ENCODE measurements around the gene TSPAN11. TPM values are rescaled to one million over a fixed set of nuclear protein-coding genes. Genes with fewer than 3 reads are reported as not detected.

Gene TSPAN11
- total RNA-seq, 4 donors from 2014 or later: 0.18 to 12.4 (median 1.5) TPM

DNA sequence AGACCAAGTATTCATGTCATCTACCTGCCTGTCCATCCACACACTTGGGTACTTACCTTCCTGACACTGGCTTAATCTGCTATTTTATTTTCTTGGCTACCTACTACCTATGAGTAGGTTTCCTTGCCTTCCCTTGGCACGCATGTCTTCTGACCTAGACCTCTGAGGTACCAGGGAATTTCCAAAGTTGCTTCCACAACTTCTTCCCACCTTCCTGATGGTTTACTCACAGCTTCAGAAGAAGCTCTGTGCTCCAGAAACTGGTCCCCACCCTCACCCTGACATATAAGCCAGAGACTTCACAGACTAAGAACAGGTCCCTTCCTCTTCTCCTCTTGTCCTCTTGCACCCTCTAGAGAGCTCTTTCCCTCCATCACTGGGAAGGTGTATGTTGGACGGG is 111.4 kb downstream of the TSPAN11 start:
- no peaks in the 10 kb centered on the region for H3K27me3 ChIP-seq
- no peaks in the 10 kb centered on the region for H3K9me3 ChIP-seq
- DNase-seq: no peak
- H3K4me3 ChIP-seq: no peak overlapping the region
- H3K27ac ChIP-seq: no peak overlapping the region
- no peaks in the 10 kb centered on the region for H3K4me1 ChIP-seq
- H3K36me3 ChIP-seq: no peaks in the 10 kb centered on the region
- TF ChIP-seq, protein P1, sequence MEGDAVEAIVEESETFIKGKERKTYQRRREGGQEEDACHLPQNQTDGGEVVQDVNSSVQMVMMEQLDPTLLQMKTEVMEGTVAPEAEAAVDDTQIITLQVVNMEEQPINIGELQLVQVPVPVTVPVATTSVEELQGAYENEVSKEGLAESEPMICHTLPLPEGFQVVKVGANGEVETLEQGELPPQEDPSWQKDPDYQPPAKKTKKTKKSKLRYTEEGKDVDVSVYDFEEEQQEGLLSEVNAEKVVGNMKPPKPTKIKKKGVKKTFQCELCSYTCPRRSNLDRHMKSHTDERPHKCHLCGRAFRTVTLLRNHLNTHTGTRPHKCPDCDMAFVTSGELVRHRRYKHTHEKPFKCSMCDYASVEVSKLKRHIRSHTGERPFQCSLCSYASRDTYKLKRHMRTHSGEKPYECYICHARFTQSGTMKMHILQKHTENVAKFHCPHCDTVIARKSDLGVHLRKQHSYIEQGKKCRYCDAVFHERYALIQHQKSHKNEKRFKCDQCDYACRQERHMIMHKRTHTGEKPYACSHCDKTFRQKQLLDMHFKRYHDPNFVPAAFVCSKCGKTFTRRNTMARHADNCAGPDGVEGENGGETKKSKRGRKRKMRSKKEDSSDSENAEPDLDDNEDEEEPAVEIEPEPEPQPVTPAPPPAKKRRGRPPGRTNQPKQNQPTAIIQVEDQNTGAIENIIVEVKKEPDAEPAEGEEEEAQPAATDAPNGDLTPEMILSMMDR (IDR thresholded peaks at IDR 0.05): no peak
- no peak for TF ChIP-seq POLR2A (IDR thresholded peaks at IDR 0.05)

DNA sequence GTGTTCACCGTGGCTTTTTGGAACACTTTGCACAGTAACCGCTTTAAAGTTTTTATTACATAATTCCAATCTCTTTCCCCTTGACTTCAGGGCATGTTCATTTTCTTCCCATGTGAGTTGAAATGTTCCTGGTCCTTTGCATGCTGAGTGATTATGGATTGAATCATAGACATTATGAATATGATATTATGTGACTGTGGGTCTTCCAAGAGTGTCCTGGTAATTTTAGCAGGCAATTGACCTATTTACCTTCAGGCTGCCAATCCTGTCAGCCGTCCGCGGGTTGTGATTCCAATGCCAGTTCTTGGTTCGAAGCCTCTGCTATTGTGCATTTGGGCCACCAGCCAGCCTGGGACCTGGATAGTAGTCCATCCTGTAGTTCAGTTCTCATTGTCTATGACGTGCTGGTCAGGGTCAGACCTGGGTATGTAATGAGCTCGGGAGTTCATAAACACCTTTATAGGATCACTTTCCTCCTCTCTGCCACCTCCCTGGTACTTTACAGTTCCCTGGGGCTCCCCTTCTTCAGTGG is 114.6 kb downstream of the TSPAN11 start:
- Histone ChIP-seq H3K27ac (no peak overlapping the region), H3K4me1 (no peaks in the 10 kb centered on the region), H3K36me3 (no peaks in the 10 kb centered on the region), H3K27me3 (no peaks in the 10 kb centered on the region), H3K4me3 (no peak overlapping the region), H3K9me3 (no peaks in the 10 kb centered on the region)
- no peak for DNase-seq
- TF ChIP-seq, protein P1 (IDR thresholded peaks at IDR 0.05): no peak
- TF ChIP-seq POLR2A (IDR thresholded peaks at IDR 0.05): no peak

Other genes with a start within 250 kb of the TSPAN11 start
- 10 to 100 TPM; 40.1 to 65.2 (median 59.3) TPM for gene IPO8, start 230.9 kb upstream of the TSPAN11 start, total RNA-seq
- gene CAPRIN2, start 171.8 kb upstream of the TSPAN11 start, total RNA-seq: 100 to 1,000 TPM in 1 of 4 donors, 10 to 100 TPM in 3; 16.1 to 153 (median 28.1) TPM
- gene DDX11, start 147.1 kb downstream of the TSPAN11 start, total RNA-seq: 100 to 1,000 TPM in 2 of 4 donors, 10 to 100 TPM in 2; 53.1 to 189 (median 100) TPM